Fibroblast of villous mesenchyme (primary cell): ENCODE data around the gene ISG20. TPM values are rescaled to one million over a fixed set of nuclear protein-coding genes. Genes with fewer than 3 reads are reported as not detected.

Experiments
- DNase-seq: peaks from one replicate; pipeline ENCODE4 v3.0.0-alpha.2; 2010; ENCODE audit warnings: low read depth
- H3K4me3 ChIP-seq: 2 replicates; pipeline ENCODE4 v1.5.1; 2011; ENCODE audit warnings: low read depth, mild to moderate bottlenecking, low read length
- small RNA-seq: library from RNA; depleted of rRNA; stranded (forward); fragments of <200 nt; gene quantifications from one replicate; pipeline ENCODE3, GENCODE V24; 2012
- total RNA-seq: library from RNA; depleted of rRNA; stranded (reverse); fragments of >200 nt; gene quantifications from 2 replicates; pipeline ENCODE4 v1.2.3, GENCODE V29; 2012
- TF ChIP-seq, protein P1 (sequence below): IDR thresholded peaks from 2 replicates; pipeline ENCODE4 v1.5.1; 2012; ENCODE audit warnings: low read depth, mild to moderate bottlenecking, low read length; ENCODE audit not compliant: insufficient read depth

The ISG20 gene
- total RNA-seq, 1 donor = 3.0 TPM

DNA sequence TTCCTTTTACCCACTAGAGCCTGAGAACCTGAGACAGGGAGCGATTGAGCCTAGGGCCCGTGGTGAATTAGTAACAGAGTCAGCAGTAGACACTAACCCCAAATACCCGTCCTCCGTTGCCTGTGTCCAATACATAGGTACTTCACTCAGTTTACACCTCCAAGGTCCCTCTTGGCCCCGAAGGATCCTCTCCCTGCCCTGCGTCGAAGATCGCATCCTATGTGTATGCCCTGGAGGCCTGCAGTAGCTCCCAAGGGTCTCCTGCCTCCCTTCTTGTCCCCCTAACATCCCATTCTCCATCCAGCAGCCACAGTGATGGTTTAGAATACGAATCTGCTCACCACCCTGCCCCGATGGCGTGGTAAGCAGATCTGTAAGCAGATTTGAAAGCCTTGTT is 67.0 kb downstream of the ISG20 start:
- DNase-seq = no peak
- TF ChIP-seq, protein P1, sequence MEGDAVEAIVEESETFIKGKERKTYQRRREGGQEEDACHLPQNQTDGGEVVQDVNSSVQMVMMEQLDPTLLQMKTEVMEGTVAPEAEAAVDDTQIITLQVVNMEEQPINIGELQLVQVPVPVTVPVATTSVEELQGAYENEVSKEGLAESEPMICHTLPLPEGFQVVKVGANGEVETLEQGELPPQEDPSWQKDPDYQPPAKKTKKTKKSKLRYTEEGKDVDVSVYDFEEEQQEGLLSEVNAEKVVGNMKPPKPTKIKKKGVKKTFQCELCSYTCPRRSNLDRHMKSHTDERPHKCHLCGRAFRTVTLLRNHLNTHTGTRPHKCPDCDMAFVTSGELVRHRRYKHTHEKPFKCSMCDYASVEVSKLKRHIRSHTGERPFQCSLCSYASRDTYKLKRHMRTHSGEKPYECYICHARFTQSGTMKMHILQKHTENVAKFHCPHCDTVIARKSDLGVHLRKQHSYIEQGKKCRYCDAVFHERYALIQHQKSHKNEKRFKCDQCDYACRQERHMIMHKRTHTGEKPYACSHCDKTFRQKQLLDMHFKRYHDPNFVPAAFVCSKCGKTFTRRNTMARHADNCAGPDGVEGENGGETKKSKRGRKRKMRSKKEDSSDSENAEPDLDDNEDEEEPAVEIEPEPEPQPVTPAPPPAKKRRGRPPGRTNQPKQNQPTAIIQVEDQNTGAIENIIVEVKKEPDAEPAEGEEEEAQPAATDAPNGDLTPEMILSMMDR = no peak
- H3K4me3 ChIP-seq = peak overlapping the region; percentile 51

Small RNAs within 50 kb of the gene (small RNA-seq; reads per million reads assigned to genes)
- gene MIR1179 = 0.28 reads per million
- 2.3 reads per million, percentile 57 among the genes with 10 or more reads in this experiment for gene MIR7-2

Other genes with a start within 250 kb of the ISG20 start
- gene MRPL46, start 171.6 kb upstream of the ISG20 start, total RNA-seq = 11.6 and 18.6 TPM in 2 replicates
- gene MRPS11, start 171.3 kb upstream of the ISG20 start, total RNA-seq = 22.0 and 22.9 TPM in 2 replicates
- gene DET1, start 92.3 kb upstream of the ISG20 start, total RNA-seq = 6.4 and 7.8 TPM in 2 replicates
- 64.7 and 81.6 TPM in 2 replicates for gene AEN, start 17.7 kb upstream of the ISG20 start, total RNA-seq
- 1.6 TPM in 1 of 2 replicates, not detected in the other for gene ACAN, start 164.4 kb downstream of the ISG20 start, total RNA-seq